Endothelial cell of umbilical vein (primary cell): ENCODE measurements around the gene ARHGEF16. TPM values are rescaled to one million over a fixed set of nuclear protein-coding genes. Genes with fewer than 3 reads are reported as not detected.

Experiments
- BruUV-seq: library from RNA; stranded (reverse); fragments of 400-500 nt; replicated peaks from 2 replicates; lab custom pipeline; 2021; lab: Mats Ljungman, UMichigan
- CTCF ChIA-PET: fragments of 300-600, 350-600 bp; sonication (Branson Sonifier 250); formaldehyde crosslinking; loops from one replicate; lab custom pipeline; 2021; ENCODE audit warnings: antibody characterized with exemption, inconsistent platforms; lab: Charles Lee
- POLR2A ChIA-PET: fragments of 300-600, 350-600 bp; sonication (Branson Sonifier 250); formaldehyde crosslinking; loops from one replicate; lab custom pipeline; 2021; ENCODE audit warnings: antibody characterized with exemption, inconsistent platforms; lab: Charles Lee
- DNase-seq: peaks from one replicate; pipeline ENCODE4 v3.0.0-alpha.2; 2011; ENCODE audit warnings: low read depth, low spot score
- FAIRE-seq: peaks from 2 replicates; lab custom pipeline; 2011; peaks lifted over from hg19 to GRCh38; lab: Jason Lieb, UNC
- H2AFZ ChIP-seq: 2 replicates; pipeline ENCODE4 v1.6.0; 2012; ENCODE audit warnings: low read depth, low read length, control low read depth, inconsistent platforms
- H3K27ac ChIP-seq: 2 replicates; pipeline ENCODE4 v1.5.1; 2011; ENCODE audit warnings: low read depth, mild to moderate bottlenecking, control low read depth, low read length, moderate library complexity; ENCODE audit not compliant: insufficient read depth
- H3K27me3 ChIP-seq, 2 experiments: 2 replicates each; pipeline versions ENCODE4 v1.6.0 to v1.6.1; 2011; ENCODE audit warnings: low read length in 2 of 2, mixed read lengths in 1 of 2; ENCODE audit not compliant: control insufficient read depth in 2 of 2, insufficient read depth in 2 of 2
- H3K36me3 ChIP-seq, 2 experiments: 2 replicates in 1 of 2; 3 replicates in 1 of 2; pipeline ENCODE4 v1.5.1; 2011; ENCODE audit warnings: low read length in 2 of 2, mild to moderate bottlenecking in 1 of 2, moderate library complexity in 1 of 2; ENCODE audit not compliant: control insufficient read depth in 2 of 2, insufficient read depth in 2 of 2; ENCODE audit errors: extremely low read depth in 1 of 2
- H3K4me1 ChIP-seq: 3 replicates; pipeline ENCODE4 v1.5.1; 2011; ENCODE audit warnings: mild to moderate bottlenecking, low read length; ENCODE audit not compliant: control insufficient read depth, insufficient read depth; ENCODE audit errors: extremely low read depth
- H3K4me2 ChIP-seq: 2 replicates; pipeline ENCODE4 v1.6.1; 2011; ENCODE audit warnings: low read length, control low read depth, mixed read lengths; ENCODE audit not compliant: insufficient read depth
- H3K4me3 ChIP-seq, 3 experiments: fragments of 200-600 bp in 1 of 3; sonication (generic), shearing (Covaris generic) in 1 of 3; replicated peaks in 1 of 3; 2 replicates each; pipeline ENCODE4 v1.5.1; 2011 to 2016; ENCODE audit warnings: control low read depth in 3 of 3, low read length in 3 of 3, mild to moderate bottlenecking in 2 of 3, inconsistent platforms in 1 of 3, low read depth in 1 of 3, moderate library complexity in 1 of 3; ENCODE audit not compliant: insufficient read depth in 1 of 3
- H3K79me2 ChIP-seq: 2 replicates; pipeline ENCODE4 v1.6.0; 2012; ENCODE audit warnings: low read length, inconsistent platforms; ENCODE audit not compliant: control insufficient read depth, insufficient read depth
- H3K9ac ChIP-seq: replicated peaks from 2 replicates; pipeline ENCODE3; 2011; ENCODE audit warnings: low read length, control low read depth; ENCODE audit not compliant: insufficient read depth; ENCODE audit errors: extremely low read depth
- H3K9me1 ChIP-seq: replicated peaks from 3 replicates; pipeline ENCODE4 v1.6.0; 2011; ENCODE audit warnings: mild to moderate bottlenecking, low read length; ENCODE audit not compliant: control insufficient read depth, insufficient read depth; ENCODE audit errors: extremely low read depth
- H3K9me3 ChIP-seq: replicated peaks from 2 replicates; pipeline ENCODE4 v1.5.1; 2012; ENCODE audit warnings: low read length, inconsistent platforms; ENCODE audit not compliant: control insufficient read depth, insufficient read depth
- H4K20me1 ChIP-seq: replicated peaks from 2 replicates; pipeline ENCODE3; 2011; ENCODE audit warnings: mild to moderate bottlenecking, low read length; ENCODE audit not compliant: control insufficient read depth, insufficient read depth; ENCODE audit errors: extremely low read depth
- EZH2 ChIP-seq: IDR thresholded peaks from 2 replicates; pipeline ENCODE4 v1.6.1; 2012; ENCODE audit warnings: borderline replicate concordance, low read depth, mild to moderate bottlenecking, moderate library complexity, low read length, inconsistent platforms; ENCODE audit not compliant: severe bottlenecking
- FOS ChIP-seq: IDR thresholded peaks from 2 replicates; pipeline ENCODE4 v1.6.1; 2011; ENCODE audit warnings: mild to moderate bottlenecking, low read length, moderate library complexity, borderline replicate concordance; ENCODE audit not compliant: insufficient read depth
- JUN ChIP-seq: IDR thresholded peaks from 2 replicates; pipeline ENCODE4 v1.6.1; 2011; ENCODE audit warnings: borderline replicate concordance, low read depth; ENCODE audit not compliant: insufficient read length, insufficient read depth
- MAX ChIP-seq: IDR thresholded peaks from 2 replicates; pipeline ENCODE4 v1.6.1; 2011; ENCODE audit not compliant: insufficient read depth, insufficient read length
- MYC ChIP-seq: IDR thresholded peaks from one replicate; pipeline ENCODE4 v1.6.1; 2011; ENCODE audit warnings: mild to moderate bottlenecking, low read depth, low read length
- POLR2AphosphoS5 ChIP-seq: IDR thresholded peaks from 2 replicates; pipeline ENCODE4 v1.6.1; 2012; ENCODE audit warnings: low read depth, mild to moderate bottlenecking, control low read depth, low read length, moderate library complexity; ENCODE audit not compliant: insufficient read depth
- dilution Hi-C: fragments of 300-500 bp; cut with MboI; formaldehyde crosslinking; loops from one replicate; pipeline ENCODE4 v1.15.0; 2019; ENCODE audit warnings: low sequenced_read_pairs; ENCODE audit not compliant: extremely low pct_ligation_motif_present
- intact Hi-C: fragments of 100-400 bp; cut with micrococcal nuclease; formaldehyde crosslinking; loops from one replicate; pipeline ENCODE4 v1.10.0; 2022
- polyA plus RNA-seq, 4 experiments: library from polyadenylated mRNA; depleted of rRNA in 3 of 4; stranded (reverse) in 3 of 4; unstranded in 1 of 4; fragments of >200 nt; gene quantifications; 2 replicates each; pipeline versions ENCODE4 v1.2.1 to v1.2.3, GENCODE V29; 2011 to 2012; ENCODE audit warnings: missing spikeins in 1 of 4
- total RNA-seq: library from RNA; stranded (reverse); gene quantifications from 2 replicates; pipeline ENCODE4 v1.2.3, GENCODE V29; 2021
- TF ChIP-seq, protein P1 (sequence below), 2 donors: IDR thresholded peaks; 1 replicate in 1 of 2; 2 replicates in 1 of 2; pipeline ENCODE4 v1.5.1; 2011; ENCODE audit warnings: low read length in 2 of 2, mild to moderate bottlenecking in 2 of 2, moderate library complexity in 2 of 2, control low read depth in 1 of 2, inconsistent platforms in 1 of 2, low read depth in 1 of 2; ENCODE audit not compliant: insufficient read depth in 1 of 2; ENCODE audit errors: extremely low read depth in 1 of 2

The ARHGEF16 gene
- total and polyA plus RNA-seq, 2 donors (not counting 3 experiments of a cell fraction or from before 2014, with no cell fraction given), result 0.52 to 1.3 TPM

GRCh38 chr1:3498246-3498930 is 43.9 kb downstream of the ARHGEF16 start:
- Histone ChIP-seq H4K20me1 (no peaks in the 10 kb centered on the region), H3K27ac (no peak overlapping the region), H3K9me1 (no peaks in the 10 kb centered on the region), H3K9me3 (no peaks in the 10 kb centered on the region), H2AFZ (no peak overlapping the region), H3K79me2 (no peaks in the 10 kb centered on the region), H3K4me1 (no peaks in the 10 kb centered on the region), H3K27me3 (no peaks in the 10 kb centered on the region), H3K4me3 (no peak overlapping the region), H3K9ac (no peak overlapping the region), H3K4me2 (no peak overlapping the region), H3K36me3 (no peaks in the 10 kb centered on the region)
- ChIA-PET POLR2A (no interaction called here), CTCF (interaction anchor here (1.3 to 1.5 kb wide), 2 partner anchors 34 to 121 kb away, joined by 3 to 4 read pairs; no protein-coding TSS in a partner anchor)
- FAIRE-seq (no peak), DNase-seq (no peak)
- intact Hi-C loops, result no loop called here
- BruUV-seq, result no TSS peak
- TF ChIP-seq MYC (no peak), FOS (no peak), POLR2AphosphoS5 (no peak), MAX (no peak), JUN (no peak), EZH2 (no peak)
- TF ChIP-seq, protein P1, sequence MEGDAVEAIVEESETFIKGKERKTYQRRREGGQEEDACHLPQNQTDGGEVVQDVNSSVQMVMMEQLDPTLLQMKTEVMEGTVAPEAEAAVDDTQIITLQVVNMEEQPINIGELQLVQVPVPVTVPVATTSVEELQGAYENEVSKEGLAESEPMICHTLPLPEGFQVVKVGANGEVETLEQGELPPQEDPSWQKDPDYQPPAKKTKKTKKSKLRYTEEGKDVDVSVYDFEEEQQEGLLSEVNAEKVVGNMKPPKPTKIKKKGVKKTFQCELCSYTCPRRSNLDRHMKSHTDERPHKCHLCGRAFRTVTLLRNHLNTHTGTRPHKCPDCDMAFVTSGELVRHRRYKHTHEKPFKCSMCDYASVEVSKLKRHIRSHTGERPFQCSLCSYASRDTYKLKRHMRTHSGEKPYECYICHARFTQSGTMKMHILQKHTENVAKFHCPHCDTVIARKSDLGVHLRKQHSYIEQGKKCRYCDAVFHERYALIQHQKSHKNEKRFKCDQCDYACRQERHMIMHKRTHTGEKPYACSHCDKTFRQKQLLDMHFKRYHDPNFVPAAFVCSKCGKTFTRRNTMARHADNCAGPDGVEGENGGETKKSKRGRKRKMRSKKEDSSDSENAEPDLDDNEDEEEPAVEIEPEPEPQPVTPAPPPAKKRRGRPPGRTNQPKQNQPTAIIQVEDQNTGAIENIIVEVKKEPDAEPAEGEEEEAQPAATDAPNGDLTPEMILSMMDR (IDR thresholded peaks at IDR 0.05; ENCODE audit: extremely low read depth in 1 of 2, insufficient read depth in 1 of 2, low read depth in 1 of 2, low read length in 2 of 2), result no peak
- dilution Hi-C loops, result no loop called here
